ENCODE measurements around the gene CRTC2.

GRCh38 chr1:153976819-153977249 lies 18.4 kb upstream of the CRTC2 start:
- TF ChIP-seq CTCF (IDR thresholded peaks at IDR 0.05) (no peak), POLR2A (IDR thresholded peaks at IDR 0.05) (no peak), EP300 (IDR thresholded peaks at IDR 0.05) (no peak)
